ENCODE measurements around the gene ANKRD2.
A peak's percentile ranks its signal among the peaks of the same experiment; 100 is the strongest.
"Not testable (repeated sequence)": the region's sequence is repeated elsewhere in the genome, so short reads cannot be mapped to it uniquely, and the experiment has no call there.

Gene ANKRD2

GRCh38 chr10:97571622-97572021 lies 957 bp upstream of the ANKRD2 start:
- DNase-seq (ENCODE audit: low read depth): no peak

GRCh38 chr10:97573021-97573420 lies 442 bp downstream of the ANKRD2 start:
- peak; percentile 29 for DNase-seq (ENCODE audit: low read depth)

GRCh38 chr10:97573672-97574071 lies 1.1 kb downstream of the ANKRD2 start:
- no peak for DNase-seq (ENCODE audit: low read depth)

GRCh38 chr10:97574374-97575126 lies 2.0 kb downstream of the ANKRD2 start:
- DNase-seq (ENCODE audit: low read depth): peak; percentile 39

GRCh38 chr10:97575127-97575668 lies 2.6 kb downstream of the ANKRD2 start:
- no peak for DNase-seq (ENCODE audit: low read depth)

GRCh38 chr10:97576487-97576886 lies 3.9 kb downstream of the ANKRD2 start:
- DNase-seq (ENCODE audit: low read depth): not testable (repeated sequence)

- DNase-seq (ENCODE audit: low read depth): no peak
Measured at GRCh38 chr10:97577701-97578100, 5.1 kb downstream of the ANKRD2 start.

GRCh38 chr10:97578171-97578844 lies 5.7 kb downstream of the ANKRD2 start:
- DNase-seq (ENCODE audit: low read depth): no peak

GRCh38 chr10:97580421-97581367 lies 8.1 kb downstream of the ANKRD2 start:
- no peak for DNase-seq (ENCODE audit: low read depth)

GRCh38 chr10:97582169-97582568 lies 9.6 kb downstream of the ANKRD2 start:
- no peak for DNase-seq (ENCODE audit: low read depth)

- no peak for DNase-seq (ENCODE audit: low read depth)
Measured at GRCh38 chr10:97583476-97583875, 10.9 kb downstream of the ANKRD2 start.

- peak; percentile 51 for DNase-seq (ENCODE audit: low read depth)
Measured at GRCh38 chr10:97584060-97584797, 11.7 kb downstream of the ANKRD2 start, which contains the start of gene HOGA1. Gene HOGA1, plus strand, starts transcription at chr10:97584389. Its CDS starts 315 bp downstream, at chr10:97584704.

GRCh38 chr10:97584798-97585438 lies 12.3 kb downstream of the ANKRD2 start:
- DNase-seq (ENCODE audit: low read depth): no peak

GRCh38 chr10:97585439-97585811 lies 12.8 kb downstream of the ANKRD2 start:
- no peak for DNase-seq (ENCODE audit: low read depth)

GRCh38 chr10:97587183-97587582 lies 14.6 kb downstream of the ANKRD2 start:
- no peak for DNase-seq (ENCODE audit: low read depth)

GRCh38 chr10:97589479-97589878 lies 16.9 kb downstream of the ANKRD2 start, which contains the start of gene C10orf62:
Gene C10orf62, plus strand, starts transcription at chr10:97589721. Its CDS starts 177 bp downstream, at chr10:97589898.
- no peak for DNase-seq (ENCODE audit: low read depth)

- no peak for DNase-seq (ENCODE audit: low read depth)
Measured at GRCh38 chr10:97590082-97590747, 17.6 kb downstream of the ANKRD2 start.

GRCh38 chr10:97590748-97591495 lies 18.3 kb downstream of the ANKRD2 start:
- DNase-seq (ENCODE audit: low read depth): no peak

GRCh38 chr10:97593421-97593820 lies 20.8 kb downstream of the ANKRD2 start:
- DNase-seq (ENCODE audit: low read depth): peak; percentile 52
